ENCODE data around the gene HP.

The HP gene

GRCh38 chr16:72091217-72091616, 36.9 kb downstream of the HP start:
- no peak for DNase-seq (ENCODE audit: low spot score)

GRCh38 chr16:72092832-72093447, 38.6 kb downstream of the HP start:
- DNase-seq (ENCODE audit: low spot score): peak; percentile 5

DNA sequence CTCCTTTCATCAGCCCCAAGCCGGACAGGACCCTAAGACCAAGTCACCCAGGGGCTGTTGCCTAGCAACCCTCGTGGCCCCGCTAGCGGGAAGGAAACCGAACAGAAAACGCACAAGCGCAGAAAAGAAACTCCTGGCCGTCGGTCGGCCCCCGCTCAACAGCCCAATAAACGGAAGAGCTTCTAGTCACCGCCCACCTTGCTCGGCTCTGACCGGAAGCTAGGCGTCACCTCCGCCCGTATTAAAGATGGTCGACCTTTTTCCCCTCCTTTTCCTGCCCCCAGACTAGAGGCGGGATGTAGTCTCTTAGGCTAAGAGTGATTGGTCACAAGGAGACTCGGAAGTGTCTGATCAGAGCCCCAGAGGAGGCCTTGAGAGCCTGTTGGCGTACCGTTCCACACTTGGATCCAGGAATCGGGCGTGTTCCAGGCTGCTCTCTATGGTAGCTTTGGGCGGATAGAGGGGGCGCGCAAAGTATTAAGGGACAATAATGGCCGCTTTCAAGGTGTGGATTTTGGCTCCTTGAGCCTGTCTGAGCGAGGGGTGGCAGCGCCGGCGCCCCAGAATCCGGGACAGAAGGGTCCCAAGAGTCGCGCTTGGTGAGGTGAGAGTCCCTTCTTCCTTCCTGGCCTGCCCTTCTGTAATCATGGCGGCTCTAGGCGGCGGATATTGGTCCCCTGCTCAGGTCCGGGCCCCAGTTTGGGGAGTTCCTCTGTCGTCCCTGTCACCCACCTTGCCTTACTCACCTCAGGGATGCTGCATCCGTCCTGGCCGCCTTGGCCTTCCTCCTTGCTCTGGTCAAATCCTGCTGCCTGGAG, 39.4 kb downstream of the HP start, which contains the start of the genes DHX38 and TXNL4B:
Gene DHX38, plus strand, starts transcription at position 400 of the 818 bp plus-strand sequence. CDS start 2,311 bp downstream, outside the sequence.
Gene TXNL4B, minus strand, starts transcription at position 173 of the 818 bp plus-strand sequence. CDS start 2,871 bp downstream, outside the sequence.
- DNase-seq (ENCODE audit: low spot score): peak; percentile 97

DNA sequence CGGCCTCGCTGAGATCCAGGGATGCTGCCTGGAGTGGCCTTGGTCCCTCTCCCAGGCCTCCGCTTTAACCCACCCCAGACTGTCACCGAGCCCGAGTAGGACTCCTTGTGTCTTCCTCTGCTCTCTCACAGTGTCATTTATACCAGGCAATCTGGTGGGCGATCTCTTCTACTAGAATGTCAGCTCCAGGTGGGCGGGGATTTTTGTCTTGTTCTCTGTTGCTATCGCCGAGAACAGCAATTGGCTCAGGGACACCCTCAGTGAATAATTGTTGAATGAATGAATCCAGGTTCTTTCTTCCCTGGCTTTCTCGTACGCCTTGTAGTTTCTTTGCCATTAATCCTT, 39.9 kb downstream of the HP start:
- no peak for DNase-seq (ENCODE audit: low spot score)

DNA sequence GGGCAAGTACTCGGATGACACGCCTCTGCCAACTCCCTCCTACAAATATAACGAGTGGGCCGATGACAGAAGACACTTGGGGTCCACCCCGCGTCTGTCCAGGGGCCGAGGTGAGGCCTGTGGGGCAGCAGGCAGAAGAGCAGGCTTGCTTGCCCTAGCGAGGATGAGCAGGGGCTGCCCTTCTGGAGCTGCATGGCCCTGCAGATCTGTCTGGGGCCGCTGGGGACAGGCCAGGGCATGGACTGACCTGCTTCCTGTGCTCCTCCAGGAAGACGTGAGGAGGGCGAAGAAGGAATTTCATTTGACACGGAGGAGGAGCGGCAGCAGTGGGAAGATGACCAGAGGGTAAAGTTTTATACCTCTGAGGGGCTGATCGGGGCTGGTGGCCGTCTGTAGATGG, 44.6 kb downstream of the HP start:
- DNase-seq (ENCODE audit: low spot score): no peak

- peak; percentile 13 for DNase-seq (ENCODE audit: low spot score)
Measured at GRCh38 chr16:72099377-72099818, 45.1 kb downstream of the HP start.

GRCh38 chr16:72101195-72101594, 46.9 kb downstream of the HP start:
- DNase-seq (ENCODE audit: low spot score): no peak

DNA sequence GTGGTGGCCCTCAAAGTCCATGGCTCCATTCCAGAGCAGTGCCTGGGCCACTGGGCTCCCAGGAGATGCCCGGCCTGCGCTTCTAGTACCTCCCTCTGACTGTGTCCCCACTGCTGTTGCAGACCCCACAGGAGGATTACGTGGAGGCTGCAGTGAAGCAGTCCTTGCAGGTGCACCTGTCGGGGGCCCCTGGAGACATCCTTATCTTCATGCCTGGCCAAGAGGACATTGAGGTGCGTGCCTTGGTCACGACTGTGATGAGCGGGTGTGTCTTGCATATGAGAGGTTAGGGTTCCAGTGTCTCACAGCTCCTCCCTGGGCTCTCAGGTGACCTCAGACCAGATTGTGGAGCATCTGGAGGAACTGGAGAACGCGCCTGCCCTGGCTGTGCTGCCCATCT, 50.6 kb downstream of the HP start:
- DNase-seq (ENCODE audit: low spot score): no peak

GRCh38 chr16:72105978-72106377, 51.7 kb downstream of the HP start:
- DNase-seq (ENCODE audit: low spot score): no peak

DNA sequence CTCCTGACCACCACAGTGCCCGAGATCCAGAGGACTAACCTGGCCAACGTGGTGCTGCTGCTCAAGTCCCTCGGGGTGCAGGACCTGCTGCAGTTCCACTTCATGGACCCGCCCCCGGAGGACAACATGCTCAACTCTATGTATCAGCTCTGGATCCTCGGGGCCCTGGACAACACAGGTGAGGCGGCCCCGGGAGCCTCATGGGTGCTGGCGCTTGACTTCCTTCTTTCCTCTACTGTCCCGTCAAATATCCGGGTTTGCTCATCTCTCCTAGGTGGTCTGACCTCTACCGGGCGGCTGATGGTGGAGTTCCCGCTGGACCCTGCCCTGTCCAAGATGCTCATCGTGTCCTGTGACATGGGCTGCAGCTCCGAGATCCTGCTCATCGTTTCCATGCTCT, 53.1 kb downstream of the HP start:
- DNase-seq (ENCODE audit: low spot score): no peak

- no peak for DNase-seq (ENCODE audit: low spot score)
Measured at GRCh38 chr16:72108353-72109102, 54.2 kb downstream of the HP start.

DNA sequence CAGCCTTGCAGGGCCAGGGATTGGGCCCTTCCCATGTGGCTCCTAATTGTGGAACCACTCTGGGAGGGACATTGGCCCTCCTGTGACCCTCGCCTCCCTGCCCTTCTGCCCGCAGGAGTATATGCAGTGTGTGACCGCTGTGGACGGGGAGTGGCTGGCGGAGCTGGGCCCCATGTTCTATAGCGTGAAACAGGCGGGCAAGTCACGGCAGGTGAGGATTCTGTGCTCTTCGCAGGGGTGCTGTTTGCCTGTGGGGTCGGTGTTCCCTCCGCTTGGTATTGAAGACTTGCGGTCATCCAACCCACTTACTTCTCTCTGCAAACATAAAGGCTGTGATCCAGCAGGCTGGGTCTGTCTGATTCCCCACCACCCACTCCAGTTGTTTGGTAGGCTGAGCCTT, 55.0 kb downstream of the HP start:
- DNase-seq (ENCODE audit: low spot score): no peak

GRCh38 chr16:72109966-72110530, 55.7 kb downstream of the HP start:
- DNase-seq (ENCODE audit: low spot score): no peak

Data from LoVo (cell line).